HT1080 (cell line): Measurements from ENCODE around the gene SYCN. TPM values are rescaled to one million over a fixed set of nuclear protein-coding genes. Genes with fewer than 3 reads are reported as not detected.

Source experiments
- DNase-seq: peaks from one replicate; pipeline ENCODE4 v3.0.0-alpha.2; 2015; ENCODE audit warnings: low read depth
- total RNA-seq: library from RNA; depleted of rRNA; stranded (reverse); fragments of >200 nt; shearing (Covaris generic); gene quantifications from 2 replicates; pipeline ENCODE4 v1.2.3, GENCODE V29; 2014

Gene SYCN
- total RNA-seq, 1 experiment from 2014 or later, result not detected

- DNase-seq, result no peak
These were observed 31.2 kb downstream of the SYCN start for GRCh38 chr19:39172700-39173501.

- no peak for DNase-seq
These were observed 32.3 kb downstream of the SYCN start for GRCh38 chr19:39171479-39172465.

GRCh38 chr19:39170386-39171231, 33.5 kb downstream of the SYCN start:
- no peak for DNase-seq

- DNase-seq, result no peak
These were observed 34.8 kb downstream of the SYCN start for GRCh38 chr19:39169143-39169810.

GRCh38 chr19:39168258-39169142, 35.6 kb downstream of the SYCN start:
- DNase-seq, result no peak

- DNase-seq, result no peak
These were observed 36.4 kb downstream of the SYCN start for GRCh38 chr19:39167461-39168257.

GRCh38 chr19:39166571-39167391, 37.3 kb downstream of the SYCN start:
- DNase-seq, result no peak

GRCh38 chr19:39165857-39166256, 38.2 kb downstream of the SYCN start:
- no peak for DNase-seq

GRCh38 chr19:39164289-39164688, 39.8 kb downstream of the SYCN start:
- DNase-seq, result no peak

GRCh38 chr19:39163621-39164020, 40.4 kb downstream of the SYCN start:
- no peak for DNase-seq

GRCh38 chr19:39162441-39163043, 41.5 kb downstream of the SYCN start:
- DNase-seq, result no peak

- DNase-seq, result peak; percentile 19
These were observed 43.0 kb downstream of the SYCN start for GRCh38 chr19:39160889-39161672.

GRCh38 chr19:39160523-39160861, 43.6 kb downstream of the SYCN start:
- DNase-seq, result no peak

- no peak for DNase-seq
These were observed 45.3 kb downstream of the SYCN start for GRCh38 chr19:39158646-39159260.

- no peak for DNase-seq
These were observed 46.1 kb downstream of the SYCN start for GRCh38 chr19:39157997-39158389.

GRCh38 chr19:39157275-39157996, 46.6 kb downstream of the SYCN start:
- no peak for DNase-seq
